Erythroblast (primary cell): ENCODE data around the gene TBC1D2B.
"Not testable (repeated sequence)": the region's sequence is repeated elsewhere in the genome, so short reads cannot be mapped to it uniquely, and the experiment has no call there.

Experiments
- GATA1 ChIP-seq: IDR thresholded peaks from 2 replicates; pipeline ENCODE4 v1.6.1; 2011; ENCODE audit warnings: low read depth, mild to moderate bottlenecking, control low read depth, low read length, moderate library complexity
- POLR2A ChIP-seq: IDR thresholded peaks from 2 replicates; pipeline ENCODE4 v1.6.1; 2011; ENCODE audit warnings: mild to moderate bottlenecking, low read length

- not testable (repeated sequence) for TF ChIP-seq POLR2A, GATA1
Measured at GRCh38 chr15:77994893-77995536, 82.5 kb downstream of the TBC1D2B start.
